Pancreas (tissue), 10 donors: ENCODE measurements around the gene DCLK2. TPM values are rescaled to one million over a fixed set of nuclear protein-coding genes. Genes with fewer than 3 reads are reported as not detected.

ENCODE experiments used
- ATAC-seq, 4 donors: fragments of 200-7000 bp; cut with Tn5 transposase; one replicate each; pipeline versions ENCODE4 v1.8.0 to v1.9.1; 2020; ENCODE audit warnings: mild to moderate bottlenecking in 4 of 4, moderate library complexity in 4 of 4
- DNase-seq, 6 donors: peaks; one replicate each; pipeline ENCODE4 v3.0.0-alpha.2; 2020
- FAIRE-seq: peaks from 2 replicates; lab custom pipeline; 2012; peaks lifted over from hg19 to GRCh38; lab: Jason Lieb, UNC
- H3K27ac ChIP-seq, 4 donors: fragments of 200-600 bp; sonication (generic); 1 replicate in 3 of 4; 2 replicates in 1 of 4; pipeline versions ENCODE4 v1.5.0 to v1.8.0; 2020
- H3K27me3 ChIP-seq, 4 donors: fragments of 200-600 bp; one replicate each; pipeline ENCODE4 v1.8.0; 2021
- H3K36me3 ChIP-seq, 3 donors: fragments of 200-600 bp; sonication (generic) in 1 of 3; one replicate each; pipeline versions ENCODE4 v1.5.0 to v1.8.0; 2020 to 2021
- H3K4me1 ChIP-seq, 3 donors: fragments of 200-600 bp; one replicate each; pipeline ENCODE4 v1.8.0; 2021
- H3K4me3 ChIP-seq, 4 donors: fragments of 200-600 bp; sonication (generic) in 2 of 4; one replicate each; pipeline versions ENCODE4 v1.5.0 to v1.8.0; 2020 to 2021
- H3K9me3 ChIP-seq, 4 donors: fragments of 200-600 bp; one replicate each; pipeline ENCODE4 v1.8.0; 2021
- CTCF ChIP-seq, 4 donors: fragments of 200-600 bp; sonication (generic) in 3 of 4; IDR thresholded peaks; one replicate each; pipeline versions ENCODE4 v1.5.0 to v1.8.0; 2021; ENCODE audit warnings: antibody characterized with exemption in 4 of 4
- WGBS, 2 donors: extraction: QIAGEN DNeasy Blood & Tissue Kit; methylation state at CpG; one replicate each; pipeline ENCODE4 v1.1.7; 2013; 5-methylcytosine and 5-hydroxymethylcytosine counted together
- intact Hi-C, 3 donors: fragments of 100-400 bp; cut with DNase I; formaldehyde crosslinking; loops; one replicate each; pipeline versions ENCODE4 v1.11.1 to v1.14.2; 2022
- polyA plus RNA-seq, 2 donors: library from polyadenylated mRNA; stranded (reverse); fragments of 200-250 nt; gene quantifications; one replicate each; pipeline ENCODE4 v1.2.3, GENCODE V29; 2013
- total RNA-seq, 6 donors: library from RNA; stranded (reverse); fragmentation: NEBNext Ultra II Directional in 4 of 6; extraction: Animal tissue kit (Norgen Biotek cat#: 25700) in 4 of 6; gene quantifications; one replicate each; pipeline versions ENCODE4 v1.2.1 to v1.2.4, GENCODE V29; 2021 to 2023
- donor health status: healthy with polysubstance abuse.
- donor health status: DM: no; HTN: no; CAD: no; lungs with moderate emphysema.
- donor health status: DM: no; HTN: no; CAD: no.
- donor health status: control.
- donor health status: control.
- donor health status: Bipolar disorder and iron deficiency.
- donor health status: DM: yes; HTN: yes; CAD: no.
- donor health status: DM: no; HTN: no; CAD: no.
- donor health status: DM: no; HTN: no; CAD: no.
- donor health status: DM: yes; HTN: yes; CAD: no.

Gene DCLK2
- total and polyA plus RNA-seq, 8 donors, result 1.2 to 3.7 (median 1.8) TPM

- Histone ChIP-seq H3K4me3 (no peak overlapping the region), H3K36me3 (no peaks in the 10 kb centered on the region), H3K9me3 (no peaks in the 10 kb centered on the region), H3K4me1 (no peaks in the 10 kb centered on the region), H3K27ac (no peak overlapping the region), H3K27me3 (no peaks in the 10 kb centered on the region)
- intact Hi-C loops, result loop anchor here in 1 of 3 donors (5.0 kb wide), 1 partner anchor 34 kb away; no protein-coding TSS in a partner anchor
- no peak for FAIRE-seq
- no peak for ATAC-seq
- WGBS, 2 donors, result 89 to 95% methylated on average over 1 of the region's 1 CpG
- no peak for DNase-seq
- no peak for TF ChIP-seq CTCF (IDR thresholded peaks at IDR 0.05)
These were observed 67.7 kb downstream of the DCLK2 start for GRCh38 chr4:150145946-150146340.

GRCh38 chr4:150149381-150149780 is 71.1 kb downstream of the DCLK2 start:
- 54 to 57% methylated on average over 1 of the region's 1 CpG for WGBS, 2 donors
- Histone ChIP-seq H3K9me3 (no peaks in the 10 kb centered on the region), H3K36me3 (no peaks in the 10 kb centered on the region), H3K27ac (no peak overlapping the region), H3K27me3 (no peaks in the 10 kb centered on the region), H3K4me1 (no peaks in the 10 kb centered on the region), H3K4me3 (no peak overlapping the region)
- FAIRE-seq (no peak), DNase-seq (no peak), ATAC-seq (peak in 1 of 4 donors; percentile 42)
- intact Hi-C loops, result loop anchor here in 1 of 3 donors (5.0 kb wide), 1 partner anchor 37 kb away; no protein-coding TSS in a partner anchor
- no peak for TF ChIP-seq CTCF (IDR thresholded peaks at IDR 0.05)

GRCh38 chr4:150150629-150151062 is 72.4 kb downstream of the DCLK2 start:
- DNase-seq, result no peak
- Histone ChIP-seq H3K4me3 (no peak overlapping the region), H3K9me3 (no peaks in the 10 kb centered on the region), H3K36me3 (no peaks in the 10 kb centered on the region), H3K27ac (no peak overlapping the region), H3K27me3 (no peaks in the 10 kb centered on the region), H3K4me1 (no peaks in the 10 kb centered on the region)
- 83 to 90% methylated on average over 1 of the region's 1 CpG for WGBS, 2 donors
- FAIRE-seq, result no peak
- intact Hi-C loops, result no loop called here
- no peak for ATAC-seq
- TF ChIP-seq CTCF (IDR thresholded peaks at IDR 0.05), result no peak

GRCh38 chr4:150152766-150153165 is 74.5 kb downstream of the DCLK2 start:
- H3K9me3 ChIP-seq, result no peaks in the 10 kb centered on the region
- H3K4me3 ChIP-seq, result no peak overlapping the region
- 12 to 18% methylated on average over 3 of the region's 3 CpGs for WGBS, 2 donors
- H3K4me1 ChIP-seq, result no peaks in the 10 kb centered on the region
- no peak overlapping the region for H3K27ac ChIP-seq
- no peak for TF ChIP-seq CTCF (IDR thresholded peaks at IDR 0.05)
- ATAC-seq (peak in 1 of 4 donors; percentile 36), DNase-seq (no peak), FAIRE-seq (no peak)
- H3K27me3 ChIP-seq, result no peaks in the 10 kb centered on the region
- no peaks in the 10 kb centered on the region for H3K36me3 ChIP-seq
- intact Hi-C loops, result no loop called here

GRCh38 chr4:150155391-150155790 is 77.1 kb downstream of the DCLK2 start:
- Histone ChIP-seq H3K4me1 (no peaks in the 10 kb centered on the region), H3K27me3 (no peaks in the 10 kb centered on the region), H3K9me3 (no peaks in the 10 kb centered on the region), H3K27ac (no peak overlapping the region), H3K4me3 (no peak overlapping the region), H3K36me3 (no peaks in the 10 kb centered on the region)
- DNase-seq (no peak), ATAC-seq (no peak), FAIRE-seq (no peak)
- 93% methylated on average over 4 of the region's 4 CpGs for WGBS, 2 donors
- intact Hi-C loops, result no loop called here
- TF ChIP-seq CTCF (IDR thresholded peaks at IDR 0.05), result no peak
